IPS DF 6.9 (cell line): Measurements from ENCODE around the gene IL18.
"Not testable (repeated sequence)": the region's sequence is repeated elsewhere in the genome, so short reads cannot be mapped to it uniquely, and the experiment has no call there.

Source experiments
- DNase-seq: peaks from one replicate; pipeline ENCODE4 v3.0.0-alpha.2; 2013; ENCODE audit warnings: low read depth, low spot score
- H3K27ac ChIP-seq: one replicate; pipeline ENCODE4 v1.5.1; 2013; ENCODE audit warnings: low read length, control low read depth
- H3K27me3 ChIP-seq: 2 replicates; pipeline ENCODE4 v1.6.1; 2013; ENCODE audit warnings: mild to moderate bottlenecking, low read length; ENCODE audit not compliant: control insufficient read depth, insufficient read depth
- H3K36me3 ChIP-seq: 2 replicates; pipeline ENCODE4 v1.6.1; 2013; ENCODE audit warnings: low read length; ENCODE audit not compliant: control insufficient read depth, insufficient read depth
- H3K4me1 ChIP-seq: 2 replicates; pipeline ENCODE4 v1.6.1; 2013; ENCODE audit warnings: low read length; ENCODE audit not compliant: control insufficient read depth, insufficient read depth
- H3K4me3 ChIP-seq: 2 replicates; pipeline ENCODE4 v1.5.1; 2013; ENCODE audit warnings: mild to moderate bottlenecking, low read length
- H3K9me3 ChIP-seq: 2 replicates; pipeline ENCODE4 v1.6.1; 2013; ENCODE audit warnings: low read length, inconsistent platforms; ENCODE audit not compliant: control insufficient read depth, insufficient read depth
- WGBS: extraction: QIAGEN DNeasy Blood & Tissue Kit; methylation state at CpG from one replicate; pipeline ENCODE4 v1.1.7; 2013; ENCODE audit warnings: mixed read lengths, missing lambda C conversion rate; ENCODE audit not compliant: insufficient read length, insufficient coverage; 5-methylcytosine and 5-hydroxymethylcytosine counted together

The IL18 gene

DNA sequence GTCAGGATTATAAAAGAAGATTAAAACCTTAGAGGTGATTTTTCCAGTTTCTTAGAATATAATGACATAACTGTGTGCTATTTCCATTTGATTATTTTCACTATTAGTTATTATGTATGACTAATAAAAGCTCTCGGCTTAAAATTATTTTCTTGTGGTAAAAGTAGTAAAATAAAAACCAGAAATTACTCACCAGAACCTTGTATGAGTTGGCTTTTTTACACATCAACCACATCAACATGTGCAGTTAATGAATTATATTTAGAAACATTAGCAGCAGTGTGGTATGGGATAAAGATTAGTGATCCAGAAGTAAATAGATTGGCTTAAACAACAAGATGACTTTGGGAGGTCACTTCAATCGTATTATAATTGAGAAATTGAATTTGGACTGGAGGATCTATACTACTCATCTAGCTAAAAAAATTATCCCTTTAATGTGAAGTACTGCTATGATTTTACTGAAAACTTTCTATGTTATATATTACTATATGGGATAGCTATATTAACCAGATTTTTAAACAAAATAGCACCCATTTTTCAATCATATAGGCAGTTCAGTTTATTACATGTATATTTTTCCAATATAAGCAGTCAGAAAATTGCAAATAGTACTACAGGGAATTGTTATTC, 8.6 kb upstream of the IL18 start:
- Histone ChIP-seq H3K27ac (no peak overlapping the region), H3K36me3 (no peaks in the 10 kb centered on the region), H3K4me3 (no peak overlapping the region), H3K4me1 (no peaks in the 10 kb centered on the region), H3K9me3 (no peaks in the 10 kb centered on the region), H3K27me3 (no peaks in the 10 kb centered on the region)
- no peak for DNase-seq
- no CpG with 5 or more reads among the region's 2 CpGs for WGBS

DNA sequence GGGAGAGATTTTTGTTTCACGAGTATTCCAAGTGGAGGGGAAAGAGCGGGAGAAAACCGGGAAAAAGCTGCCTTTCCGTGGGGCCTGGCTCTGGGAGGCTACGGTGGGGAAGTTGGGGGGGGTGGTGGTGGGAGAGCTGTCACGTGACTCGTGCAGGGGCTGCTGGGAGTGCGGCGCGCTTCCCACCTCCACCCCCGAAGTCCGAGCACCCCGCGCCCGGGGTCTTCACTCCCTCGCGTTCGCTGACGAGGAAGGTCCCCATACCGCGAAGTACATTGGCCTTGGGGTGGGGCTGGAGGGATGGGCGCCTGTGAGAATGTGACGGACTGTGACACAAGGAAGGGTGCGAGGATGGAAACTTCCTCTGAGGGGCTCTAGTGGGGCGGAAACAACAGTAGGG, 3.3 kb upstream of the IL18 start, which contains the start of gene TEX12:
Gene TEX12 (plus strand): TSS at position 228 of the 400 bp plus-strand sequence. CDS start 1,897 bp downstream, outside the sequence.
- H3K27me3 ChIP-seq, result no peaks in the 10 kb centered on the region
- WGBS, result no CpG with 5 or more reads among the region's 25 CpGs
- no peak within 1 kb of the TSS for H3K4me3 ChIP-seq
- no peak for DNase-seq
- H3K4me1 ChIP-seq, result 0 out of 2 replicates have a peak, but pooled peaks cover 1% of the 10 kb centered on the region
- no peaks in the 10 kb centered on the region for H3K36me3 ChIP-seq
- no peaks in the 10 kb centered on the region for H3K9me3 ChIP-seq
- H3K27ac ChIP-seq, result no peak within 1 kb of the TSS

DNA sequence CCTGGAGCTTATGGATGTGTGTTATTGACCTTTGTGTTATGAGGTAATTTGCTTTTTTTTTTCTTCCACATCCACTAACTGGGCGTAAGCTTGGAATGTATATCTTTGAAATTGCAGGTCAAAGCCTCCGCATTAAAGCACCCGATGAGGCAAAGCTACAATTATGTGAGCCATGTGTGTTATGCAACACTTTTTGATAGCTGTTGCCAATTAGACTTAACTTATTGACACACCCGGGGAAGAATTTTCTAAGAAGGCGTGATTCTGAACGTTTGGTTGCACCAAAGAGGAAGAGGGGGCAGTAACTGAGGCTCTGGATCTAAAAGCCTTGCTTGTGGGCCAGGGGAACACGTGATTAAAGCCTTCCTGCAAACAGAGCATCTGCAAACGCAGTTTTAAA, 2.7 kb upstream of the IL18 start:
- no peak overlapping the region for H3K4me3 ChIP-seq
- WGBS, result no CpG with 5 or more reads among the region's 8 CpGs
- DNase-seq, result no peak

DNA sequence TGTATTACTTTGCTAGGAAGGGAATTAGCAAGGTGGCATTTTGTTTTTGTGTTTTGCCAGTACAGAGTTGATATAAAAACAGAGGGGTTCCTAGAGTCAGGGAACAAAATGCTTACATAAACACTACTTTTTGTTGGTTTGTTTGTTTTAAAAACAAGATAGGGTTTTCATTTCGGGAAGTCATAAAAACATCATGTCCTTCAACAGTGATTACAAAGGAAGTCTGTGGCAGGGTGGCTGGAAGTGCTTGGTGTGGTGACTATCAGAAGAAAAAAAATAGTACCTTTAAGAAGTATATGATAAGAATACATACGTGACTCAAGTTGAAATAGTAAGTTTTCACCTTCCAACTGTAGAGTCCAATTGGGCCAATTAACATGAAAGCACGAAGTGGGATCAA, 1.2 kb upstream of the IL18 start:
- Histone ChIP-seq H3K9me3 (no peaks in the 10 kb centered on the region), H3K4me1 (0 out of 2 replicates have a peak, but pooled peaks cover 1% of the 10 kb centered on the region), H3K27me3 (no peaks in the 10 kb centered on the region), H3K4me3 (no peak overlapping the region), H3K36me3 (no peaks in the 10 kb centered on the region), H3K27ac (no peak overlapping the region)
- DNase-seq, result no peak
- no CpG with 5 or more reads among the region's 3 CpGs for WGBS

More for the DNA sequence above, 2.7 kb upstream of the IL18 start:
- no peaks in the 10 kb centered on the region for H3K9me3 ChIP-seq
- no peak overlapping the region for H3K27ac ChIP-seq
- H3K27me3 ChIP-seq, result no peaks in the 10 kb centered on the region
- H3K4me1 ChIP-seq, result 0 out of 2 replicates have a peak, but pooled peaks cover 1% of the 10 kb centered on the region
- no peaks in the 10 kb centered on the region for H3K36me3 ChIP-seq

DNA sequence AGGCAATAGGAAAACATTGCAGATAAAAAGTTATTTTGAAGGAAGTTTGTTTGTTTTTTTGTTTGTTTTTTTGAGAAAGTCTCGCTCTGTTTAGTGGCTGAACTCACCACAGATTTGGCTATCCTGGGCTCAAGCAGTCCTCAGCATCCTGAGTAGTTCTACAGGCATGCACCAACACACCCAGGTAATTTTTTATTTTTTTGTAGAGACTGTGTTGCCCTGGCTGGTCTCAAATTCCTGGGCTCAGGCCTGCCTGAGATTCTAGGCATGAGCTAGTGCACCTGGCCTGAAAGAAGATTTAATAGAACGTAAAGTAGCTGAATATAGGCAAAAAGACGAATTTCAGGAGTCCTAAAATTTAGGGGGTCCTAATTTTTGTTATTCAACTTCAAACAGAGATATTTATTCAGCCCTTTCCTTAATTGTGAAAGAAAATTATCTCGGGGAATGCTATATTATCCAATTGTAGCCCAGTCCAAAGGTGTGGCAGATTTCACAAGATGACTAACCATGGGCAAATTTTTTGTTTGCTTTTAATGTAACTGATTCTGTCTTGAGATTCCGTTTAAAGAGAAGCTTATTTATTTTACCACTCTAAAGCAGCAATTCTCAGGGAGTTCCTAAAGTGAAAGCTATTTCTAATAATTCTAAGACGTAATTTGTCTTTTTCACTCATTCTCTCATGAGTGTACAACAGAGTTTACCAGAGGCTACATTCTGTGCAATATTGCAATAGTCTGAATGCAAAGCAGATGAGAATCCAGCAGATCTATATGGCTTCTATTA, 940 bp downstream of the IL18 start:
- Histone ChIP-seq H3K9me3 (no peaks in the 10 kb centered on the region), H3K36me3 (no peaks in the 10 kb centered on the region), H3K4me1 (0 out of 2 replicates have a peak, but pooled peaks cover 1% of the 10 kb centered on the region), H3K4me3 (no peak overlapping the region), H3K27me3 (no peaks in the 10 kb centered on the region), H3K27ac (no peak overlapping the region)
- no peak for DNase-seq
- no CpG with 5 or more reads among the region's 6 CpGs for WGBS

DNA sequence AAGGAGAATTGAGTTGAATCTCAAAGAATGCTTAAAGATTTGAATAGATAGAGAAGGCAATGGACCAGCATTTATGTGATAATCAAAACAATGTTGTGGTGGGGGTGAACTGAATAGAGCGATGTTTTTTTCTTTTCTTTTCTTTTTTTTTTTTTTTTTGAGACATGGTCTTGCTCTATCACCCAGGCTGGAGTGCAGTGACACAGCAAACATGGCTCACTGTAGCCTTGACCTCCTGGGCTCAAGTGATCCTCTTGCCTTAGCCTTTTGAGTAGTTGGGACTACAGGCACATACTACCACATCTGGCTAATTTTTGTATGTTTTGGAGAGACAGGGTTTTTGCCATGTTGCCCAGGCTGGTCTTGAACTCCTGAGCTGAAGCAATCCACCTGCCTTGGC, 1.7 kb downstream of the IL18 start:
- not testable (repeated sequence) for H3K4me1 ChIP-seq, H3K9me3 ChIP-seq, H3K27ac ChIP-seq, DNase-seq, H3K36me3 ChIP-seq, H3K27me3 ChIP-seq, H3K4me3 ChIP-seq
- no CpG with 5 or more reads among the region's 1 CpG for whole genome bisulfite sequencing

DNA sequence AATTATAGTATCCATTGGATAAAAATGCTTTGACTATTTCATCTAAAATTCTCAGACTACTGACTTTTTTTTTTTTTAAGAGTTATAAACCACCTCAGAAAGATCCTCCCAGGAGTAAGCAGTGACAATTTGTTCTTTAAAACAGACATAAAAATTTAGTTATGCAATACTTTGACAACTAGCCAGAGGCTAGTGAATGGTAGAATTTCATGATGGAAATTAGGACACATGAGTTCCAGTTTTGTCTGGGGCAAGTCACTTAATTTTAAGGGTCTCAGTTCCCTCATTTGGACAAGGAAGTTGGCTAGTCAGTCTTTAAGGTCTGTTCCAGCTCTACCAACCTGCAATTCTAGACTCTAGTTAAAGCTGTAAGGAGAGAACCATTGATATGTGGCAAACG, 2.9 kb downstream of the IL18 start:
- no CpG with 5 or more reads among the region's 1 CpG for WGBS

DNA sequence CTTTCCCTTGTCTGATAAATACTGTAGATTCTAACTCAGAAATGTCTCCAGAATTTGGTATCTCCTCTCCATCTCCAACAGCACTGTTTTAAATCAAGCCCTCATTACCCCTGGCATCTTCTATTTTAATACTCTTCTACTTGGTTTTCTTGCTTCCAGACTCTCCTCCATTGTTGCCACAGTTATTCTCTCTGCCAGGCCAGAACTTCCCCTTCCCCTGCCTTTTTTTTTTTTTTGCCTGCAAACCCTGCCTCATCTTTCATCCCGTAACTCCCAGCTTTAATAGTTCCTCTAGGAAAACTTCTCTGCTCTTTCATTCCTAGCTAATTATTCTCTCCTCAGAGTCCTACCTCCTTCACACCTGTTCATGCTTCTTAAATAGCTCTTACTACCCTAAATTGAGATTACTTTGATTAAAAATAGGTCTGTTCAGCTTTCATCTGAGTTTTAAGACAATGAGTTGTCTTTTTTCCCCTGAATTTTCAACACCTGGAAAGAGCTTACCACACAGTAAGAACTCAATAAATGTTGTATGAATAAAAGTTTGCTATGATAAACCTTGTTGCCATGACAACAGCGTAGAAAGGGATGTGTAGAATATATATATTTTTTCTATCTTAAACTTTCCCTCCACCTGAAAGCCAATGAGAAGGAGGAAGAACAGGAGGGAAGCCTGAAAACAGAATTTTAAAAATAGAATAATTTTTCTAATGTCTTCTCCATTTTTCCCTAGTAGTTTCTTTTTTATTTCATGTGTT, 3.6 kb downstream of the IL18 start:
- Histone ChIP-seq H3K9me3 (no peaks in the 10 kb centered on the region), H3K36me3 (no peaks in the 10 kb centered on the region), H3K4me3 (no peak overlapping the region), H3K4me1 (0 out of 2 replicates have a peak, but pooled peaks cover 1% of the 10 kb centered on the region), H3K27ac (no peak overlapping the region), H3K27me3 (no peaks in the 10 kb centered on the region)
- no peak for DNase-seq
- no CpG with 5 or more reads among the region's 2 CpGs for WGBS

More for the DNA sequence above, 2.9 kb downstream of the IL18 start:
- Histone ChIP-seq H3K27me3 (no peaks in the 10 kb centered on the region), H3K4me3 (no peak overlapping the region), H3K27ac (no peak overlapping the region), H3K36me3 (no peaks in the 10 kb centered on the region), H3K9me3 (no peaks in the 10 kb centered on the region), H3K4me1 (0 out of 2 replicates have a peak, but pooled peaks cover 1% of the 10 kb centered on the region)
- DNase-seq, result no peak

DNA sequence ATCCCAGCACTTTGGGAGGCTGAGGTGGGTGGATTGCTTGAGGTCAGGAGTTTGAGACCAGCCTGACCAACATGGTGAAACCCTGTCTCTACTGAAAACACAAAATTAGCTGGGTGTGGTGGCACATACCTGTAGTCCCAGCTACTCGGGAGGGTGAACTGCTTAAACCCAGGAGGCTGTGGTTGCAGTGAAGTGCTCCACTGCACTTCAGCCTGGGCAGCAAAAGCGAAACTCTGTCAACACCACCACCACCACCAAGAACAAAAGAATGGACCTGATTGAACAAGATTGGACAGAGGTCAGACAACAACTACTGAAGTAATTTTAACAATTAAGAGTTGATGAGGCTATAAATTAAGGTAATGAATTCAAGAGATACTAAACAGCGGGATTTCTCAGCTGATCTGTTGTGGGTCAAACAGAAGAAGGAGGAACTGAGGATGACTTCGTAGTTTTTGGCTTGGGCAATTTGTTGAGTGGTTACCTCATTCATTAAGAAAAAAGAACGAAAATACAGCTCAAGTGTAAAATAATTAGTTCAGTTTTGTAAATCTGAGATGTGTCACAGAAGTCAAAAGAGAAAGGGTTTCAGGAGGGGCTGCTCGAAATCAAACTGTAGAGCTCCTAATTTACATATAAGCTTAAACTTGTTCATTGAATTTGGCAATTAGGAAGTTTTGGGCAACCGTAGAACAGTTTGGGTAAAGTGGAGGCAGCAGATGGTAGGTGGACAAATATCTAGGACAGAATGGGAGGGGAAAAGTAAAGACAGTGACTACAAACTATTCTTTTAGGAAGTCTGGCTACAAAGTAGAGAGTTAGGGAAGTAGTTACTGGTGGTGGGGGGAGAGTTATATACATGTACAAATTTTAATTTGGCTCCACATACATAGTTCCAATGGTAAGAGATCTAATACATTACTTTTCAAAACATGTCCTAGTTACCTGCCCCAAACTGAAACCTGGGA, 4.5 kb downstream of the IL18 start:
- Histone ChIP-seq H3K27ac (no peak overlapping the region), H3K4me3 (no peak overlapping the region), H3K27me3 (no peaks in the 10 kb centered on the region), H3K9me3 (no peaks in the 10 kb centered on the region), H3K36me3 (no peaks in the 10 kb centered on the region), H3K4me1 (0 out of 2 replicates have a peak, but pooled peaks cover 1% of the 10 kb centered on the region)
- no peak for DNase-seq
- WGBS, result no CpG with 5 or more reads among the region's 7 CpGs
